Measurements from ENCODE around the gene URB2.
"Not testable (repeated sequence)": the region's sequence is repeated elsewhere in the genome, so short reads cannot be mapped to it uniquely, and the experiment has no call there.

URB2 gene

GRCh38 chr1:229625915-229626831, at the start of gene URB2, which contains the start of gene TAF5L:
Gene URB2, plus strand, starts transcription at chr1:229626247. Its CDS starts 1,387 bp downstream, at chr1:229627634.
Gene TAF5L, minus strand, starts transcription at chr1:229626122. Its CDS starts 11,640 bp downstream, at chr1:229614482.
- DNase-seq (ENCODE audit: low spot score): peak; percentile 98

DNA sequence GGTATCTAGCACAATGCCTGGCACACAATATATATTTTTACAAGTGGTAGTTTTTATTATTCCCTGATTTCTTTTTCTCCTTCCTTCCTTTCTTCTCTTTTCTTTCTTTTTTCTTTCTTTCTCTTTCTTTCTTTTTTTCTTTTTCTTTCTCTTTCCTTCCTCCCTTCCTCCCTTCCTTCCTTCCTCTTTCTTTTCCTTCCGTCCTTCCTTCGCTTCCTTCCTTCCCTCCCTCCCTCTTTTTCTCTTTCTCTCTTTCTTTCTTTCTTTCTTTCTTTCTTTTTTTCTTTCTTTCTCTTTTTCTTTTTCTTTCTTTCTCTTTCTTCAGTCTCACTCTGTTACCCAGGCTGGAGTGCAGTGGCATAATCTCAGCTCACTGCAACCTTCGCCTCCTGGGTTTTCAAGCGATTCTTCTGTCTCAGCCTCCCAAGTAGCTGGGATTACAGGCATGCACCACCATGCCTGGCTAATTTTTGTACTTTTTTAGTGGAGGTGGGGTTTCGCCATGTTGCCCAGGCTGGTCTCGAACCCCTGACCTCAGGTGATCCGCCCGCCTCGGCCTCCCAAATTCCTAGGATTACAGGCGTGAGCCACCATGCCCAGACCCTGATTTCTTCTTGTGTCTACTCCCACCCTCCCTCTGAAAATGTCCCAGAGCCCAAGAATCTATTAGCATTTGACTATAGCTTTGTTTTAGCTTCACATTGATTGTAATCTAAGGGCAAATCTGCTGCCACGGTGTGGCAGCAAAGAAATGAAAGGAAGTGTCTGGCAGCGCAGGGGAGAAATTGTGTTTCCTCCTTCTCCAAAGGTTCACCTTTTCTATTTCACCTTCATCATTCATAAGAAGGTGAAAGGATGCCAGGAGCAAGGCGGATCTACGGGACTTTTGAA, 47.6 kb upstream of the URB2 start:
- DNase-seq (ENCODE audit: low spot score): no peak

DNA sequence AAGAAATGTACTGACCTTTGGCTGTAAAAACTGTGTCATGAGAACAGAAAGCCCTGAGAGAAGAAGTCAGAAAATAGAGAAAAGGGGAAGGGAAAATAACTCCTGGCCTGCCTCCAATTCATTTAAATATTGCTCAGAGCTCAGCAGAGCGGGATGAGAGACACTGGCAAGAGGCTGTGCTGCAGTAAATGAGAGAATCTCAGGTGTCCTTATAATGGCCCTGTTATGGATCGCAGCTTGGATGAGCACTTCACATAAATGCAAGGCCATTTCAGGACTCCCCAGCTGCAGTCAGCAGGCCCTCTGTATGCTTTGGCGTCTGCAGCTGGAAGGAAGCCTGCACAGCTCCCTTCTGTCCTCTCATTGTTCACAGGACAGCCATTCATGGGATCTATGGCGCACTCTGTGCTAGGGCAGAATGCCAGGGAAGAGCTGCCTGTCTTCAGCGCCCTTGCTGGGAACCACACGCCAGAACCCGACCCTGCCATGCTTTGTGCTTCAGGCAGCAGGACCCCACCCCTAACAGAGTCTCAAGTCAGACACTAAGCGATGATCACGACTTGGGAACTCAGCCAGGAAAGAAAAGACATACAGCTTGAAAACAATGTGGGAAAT, 46.9 kb upstream of the URB2 start:
- no peak for DNase-seq (ENCODE audit: low spot score)

DNA sequence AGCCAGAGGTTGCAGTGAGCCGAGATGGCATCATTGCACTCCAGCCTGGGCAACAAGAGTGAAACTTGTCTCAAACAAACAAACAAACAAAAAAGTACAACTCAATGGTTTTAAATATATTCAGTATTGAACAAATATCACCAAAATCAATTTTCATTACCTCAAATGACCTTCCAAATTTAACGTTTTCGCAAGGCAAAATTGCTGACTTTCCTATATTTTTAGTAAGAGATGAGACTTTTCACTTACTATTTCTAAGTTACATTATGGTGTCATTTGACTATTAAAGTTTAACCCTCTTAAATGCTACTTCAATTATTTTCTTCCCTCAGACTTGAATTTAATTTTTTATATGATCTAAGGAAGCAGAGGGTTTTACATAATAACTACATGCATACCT, 44.6 kb upstream of the URB2 start:
- no peak for DNase-seq (ENCODE audit: low spot score)

DNA sequence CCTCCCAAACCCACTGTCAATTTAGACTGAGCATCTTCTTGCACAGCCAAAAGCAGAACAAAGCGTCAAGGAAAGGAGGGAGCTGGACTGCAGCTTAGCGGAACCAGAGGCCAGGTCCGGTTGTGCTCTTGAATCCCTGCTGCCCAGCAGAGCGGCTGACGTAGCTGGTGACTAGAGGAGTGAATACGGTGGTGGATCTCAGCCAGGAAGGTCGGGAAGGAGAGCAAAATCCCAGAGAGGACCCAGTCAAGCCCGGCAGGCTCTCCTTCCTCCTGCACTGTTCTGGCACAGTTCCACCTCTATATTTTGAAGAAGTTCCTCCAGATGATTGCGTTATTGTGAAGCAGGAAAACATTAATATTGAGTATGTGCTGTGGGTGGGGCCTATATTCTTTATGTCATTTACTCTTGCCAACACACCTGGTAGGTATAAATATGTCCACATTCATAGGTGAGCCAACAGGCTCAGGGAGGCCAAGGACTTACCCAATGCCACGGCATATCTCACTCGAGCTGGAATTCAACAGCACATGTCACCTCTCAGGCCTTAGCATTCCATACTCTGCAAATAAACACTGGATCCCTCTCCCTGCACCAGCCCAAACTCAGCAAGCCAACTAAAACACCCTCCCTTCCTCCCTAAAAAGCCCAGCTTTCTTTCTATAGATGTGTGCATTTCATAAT, 43.9 kb upstream of the URB2 start:
- DNase-seq (ENCODE audit: low spot score): peak; percentile 30

GRCh38 chr1:229582715-229583114, 43.3 kb upstream of the URB2 start:
- no peak for DNase-seq (ENCODE audit: low spot score)

- no peak for DNase-seq (ENCODE audit: low spot score)
Measured at GRCh38 chr1:229585338-229585737, 40.7 kb upstream of the URB2 start.

DNA sequence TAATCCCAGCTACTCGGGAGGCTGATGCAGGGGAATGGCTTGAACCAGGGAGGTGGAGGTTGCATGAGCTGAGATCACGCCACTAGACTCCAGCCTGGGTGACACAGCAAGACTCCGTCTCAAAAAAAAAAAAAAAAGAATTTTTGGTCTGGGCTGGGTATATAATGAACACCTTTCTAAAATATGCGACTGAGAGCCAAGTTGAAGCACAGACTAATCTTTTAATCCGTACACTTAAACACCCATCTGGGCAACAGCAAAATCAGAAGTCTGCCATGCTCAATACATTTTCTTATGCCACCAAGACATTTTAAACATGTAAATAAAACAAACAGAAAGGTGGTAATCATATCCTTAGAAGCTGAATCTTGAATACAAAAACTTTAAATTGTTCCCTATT, 35.9 kb upstream of the URB2 start:
- no peak for DNase-seq (ENCODE audit: low spot score)

- no peak for DNase-seq (ENCODE audit: low spot score)
Measured at GRCh38 chr1:229593800-229594199, 32.2 kb upstream of the URB2 start.

DNA sequence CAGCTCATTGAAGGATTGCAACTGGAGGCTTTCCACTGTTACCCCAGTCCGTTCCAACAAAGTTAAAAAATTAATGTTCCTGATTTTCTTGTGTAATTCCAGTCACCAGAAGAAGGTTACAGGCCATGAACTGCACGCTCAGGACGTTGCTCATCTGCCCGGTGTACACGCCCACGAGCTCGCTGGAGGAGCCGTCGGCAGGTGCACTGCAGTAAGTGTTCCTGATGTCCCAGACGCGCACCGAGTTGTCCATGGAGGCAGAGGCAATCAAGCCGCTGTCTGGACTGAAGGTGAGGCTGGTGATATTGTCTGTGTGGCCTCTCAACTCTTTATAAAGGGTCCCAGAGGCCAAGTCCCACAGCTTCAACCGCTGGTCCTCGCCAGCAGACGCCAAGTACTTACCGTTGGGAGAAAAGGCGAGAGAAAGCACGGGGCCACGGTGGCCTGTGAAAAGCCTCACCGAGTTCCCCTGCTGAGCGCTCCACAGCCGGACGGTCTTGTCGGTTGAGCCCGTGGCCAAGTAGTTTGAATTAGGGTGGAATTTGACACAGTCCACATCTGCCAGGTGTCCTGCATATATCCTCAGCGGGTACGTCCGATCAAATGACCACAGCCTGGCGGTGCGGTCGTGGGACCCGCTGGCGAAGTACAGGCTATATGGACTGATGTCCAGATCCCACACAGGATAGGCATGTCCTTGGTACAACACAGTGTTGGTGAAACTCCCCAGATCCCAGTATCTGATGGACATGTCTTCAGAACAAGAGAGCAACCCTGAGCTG, 31.6 kb upstream of the URB2 start:
- no peak for DNase-seq (ENCODE audit: low spot score)

DNA sequence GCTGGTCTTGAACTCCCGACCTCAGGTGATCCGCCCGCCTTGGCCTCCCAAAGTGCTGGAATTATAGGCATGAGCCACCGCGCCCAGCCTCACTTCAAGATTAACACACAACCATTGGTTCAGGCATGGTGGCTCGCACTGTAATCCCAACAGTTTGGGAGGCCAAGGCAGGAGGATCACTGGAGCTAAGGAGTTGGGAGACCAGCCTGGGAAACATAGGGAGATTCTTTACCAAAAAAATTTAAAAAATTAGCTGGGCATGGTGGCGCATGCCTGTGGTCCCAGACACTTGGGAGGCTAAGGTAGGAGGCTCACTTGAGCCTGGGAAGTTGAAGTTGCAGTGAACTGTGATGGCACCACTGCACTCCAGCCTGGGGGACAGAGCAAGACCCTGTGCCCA, 30.2 kb upstream of the URB2 start:
- DNase-seq (ENCODE audit: low spot score): not testable (repeated sequence)

DNA sequence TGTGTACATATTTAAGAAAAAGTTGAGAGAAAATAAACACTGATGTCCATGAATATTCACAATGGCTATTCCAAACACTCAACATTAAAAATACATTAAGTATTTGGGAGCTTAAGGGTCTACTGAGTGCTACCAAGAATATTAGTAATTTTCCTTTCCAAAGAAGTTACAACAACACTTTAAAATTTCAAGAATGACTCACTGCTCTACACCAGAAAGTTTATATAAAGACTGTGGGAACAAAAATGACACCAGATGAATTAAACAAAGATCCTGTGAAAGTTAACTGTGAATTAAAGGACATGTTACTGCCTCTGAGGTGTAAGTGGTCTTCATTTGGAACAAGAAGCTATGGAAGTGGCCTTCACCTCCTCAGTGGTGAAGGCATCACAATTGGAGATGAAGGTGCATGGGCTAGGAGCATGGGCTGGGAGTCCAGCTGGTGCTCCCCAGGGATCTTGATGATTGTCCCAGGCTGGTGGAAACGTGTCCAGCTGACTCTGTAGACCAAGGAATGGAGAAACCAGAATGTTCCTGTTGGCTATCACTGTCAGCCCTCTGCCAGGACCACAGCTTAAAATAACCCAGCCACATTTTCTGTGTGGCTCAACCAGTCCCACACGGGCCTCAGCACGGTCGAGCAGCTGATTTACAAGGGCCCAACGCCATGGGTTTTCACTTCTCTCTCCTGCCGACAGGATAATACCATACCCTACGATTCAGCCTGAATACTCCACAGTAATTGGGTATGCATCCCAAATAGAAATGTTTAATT, 28.9 kb upstream of the URB2 start:
- DNase-seq (ENCODE audit: low spot score): peak; percentile 71

DNA sequence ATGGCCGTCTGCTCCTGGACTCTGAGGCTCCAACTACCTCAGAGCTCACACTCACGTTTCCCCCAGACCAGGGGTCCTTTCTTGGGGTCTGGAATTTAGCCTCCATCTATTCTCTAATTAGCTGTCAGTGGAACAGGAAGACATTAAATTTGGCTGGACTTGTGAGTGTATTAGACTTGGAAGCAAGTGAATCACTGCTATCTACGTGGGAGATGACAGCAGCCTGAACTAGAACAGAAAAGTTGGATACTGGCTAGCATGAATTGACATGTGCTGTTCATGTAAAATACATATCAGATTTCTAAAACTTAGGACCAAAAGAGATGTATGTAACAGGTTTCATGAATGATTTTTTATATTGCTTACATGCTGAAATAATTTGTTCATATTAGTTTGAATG, 28.2 kb upstream of the URB2 start:
- DNase-seq (ENCODE audit: low spot score): no peak

DNA sequence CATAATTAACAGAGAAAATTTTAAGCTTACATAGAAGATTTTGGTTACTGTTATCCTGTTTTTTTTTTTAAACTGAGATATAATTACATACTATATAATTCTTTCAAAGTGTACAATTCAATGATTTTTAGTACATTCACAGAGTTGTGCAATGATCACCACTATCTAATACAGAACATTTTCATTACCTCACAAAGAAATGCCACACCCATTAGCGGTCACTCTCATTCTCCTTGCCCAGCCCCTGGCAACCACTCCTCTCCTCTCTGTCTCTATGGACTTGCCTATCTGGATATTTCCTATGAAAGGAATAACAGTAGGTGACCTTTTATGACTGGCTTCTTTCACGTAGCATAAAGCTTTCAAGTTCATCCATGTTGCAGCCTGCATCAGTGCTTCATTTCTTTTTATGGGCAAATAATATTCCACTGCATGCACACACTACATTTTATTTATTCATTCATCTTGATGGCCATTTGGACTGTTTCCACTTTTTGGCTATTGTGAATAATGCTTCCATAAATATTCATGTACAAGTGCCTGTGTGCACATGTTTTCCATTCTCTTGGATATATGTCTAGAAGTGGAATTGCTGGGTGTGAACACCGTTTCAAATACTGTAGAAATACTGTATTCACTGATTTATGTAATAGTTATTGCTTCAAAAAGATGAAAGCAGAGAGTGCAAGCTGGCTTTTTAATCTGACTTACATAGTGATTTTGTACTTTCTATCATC, 26.7 kb upstream of the URB2 start:
- no peak for DNase-seq (ENCODE audit: low spot score)

- no peak for DNase-seq (ENCODE audit: low spot score)
Measured at GRCh38 chr1:229600229-229600628, 25.8 kb upstream of the URB2 start.

- DNase-seq (ENCODE audit: low spot score): no peak
Measured at GRCh38 chr1:229603371-229604005, 22.6 kb upstream of the URB2 start.

- no peak for DNase-seq (ENCODE audit: low spot score)
Measured at GRCh38 chr1:229607370-229607769, 18.7 kb upstream of the URB2 start.

- DNase-seq (ENCODE audit: low spot score): no peak
Measured at GRCh38 chr1:229608590-229608989, 17.5 kb upstream of the URB2 start.

- DNase-seq (ENCODE audit: low spot score): no peak
Measured at GRCh38 chr1:229613938-229614337, 12.1 kb upstream of the URB2 start.
